LNCAP (cell line): ENCODE measurements around the gene ARMC2.

ENCODE experiments used
- CTCF ChIP-seq: fragments of 450-650 bp; IDR thresholded peaks from 2 replicates; pipeline ENCODE4 v1.5.1; 2017; ENCODE audit warnings: mild to moderate bottlenecking

ARMC2 gene

GRCh38 chr6:109023356-109023925 is 175.2 kb downstream of the ARMC2 start:
- no peak for TF ChIP-seq CTCF
